ENCODE data around the gene COX17.

COX17 gene

GRCh38 chr3:119676771-119677640 is at the start of gene COX17:
Gene COX17 (minus strand): TSS chr3:119677406. CDS start chr3:119677310, 96 bp downstream.
- Mint-ChIP-seq H3K9me3 (no peaks in the 10 kb centered on the region), H3K4me1 (peaks cover 13 to 26% of the 10 kb centered on the region in 2 donors), H3K27ac (peak within 1 kb of the TSS; percentile 98), H3K27me3 (no peaks in the 10 kb centered on the region), H3K36me3 (peaks cover 16 to 34% of the 10 kb centered on the region in 2 donors), H3K4me3 (peak within 1 kb of the TSS; percentile 93 to 94)
- DNase-seq (peak; percentile 95), ATAC-seq (replicated peaks) (peak; percentile 90 to 92)

GRCh38 chr3:119726909-119727308 is 49.7 kb upstream of the COX17 start:
- no peaks in the 10 kb centered on the region for H3K4me1 Mint-ChIP-seq
- peaks cover 0 to 2% of the 10 kb centered on the region in 2 donors for H3K27me3 Mint-ChIP-seq
- no peak overlapping the region for H3K4me3 Mint-ChIP-seq
- ATAC-seq (replicated peaks): no peak
- H3K36me3 Mint-ChIP-seq: no peaks in the 10 kb centered on the region
- no peak overlapping the region for H3K27ac Mint-ChIP-seq
- no peak for DNase-seq
- no peaks in the 10 kb centered on the region for H3K9me3 Mint-ChIP-seq

- Mint-ChIP-seq H3K4me3 (no peak overlapping the region), H3K9me3 (no peaks in the 10 kb centered on the region), H3K27ac (no peak overlapping the region), H3K27me3 (peaks cover 0 to 7% of the 10 kb centered on the region in 2 donors), H3K4me1 (no peaks in the 10 kb centered on the region), H3K36me3 (no peaks in the 10 kb centered on the region)
- no peak for ATAC-seq (replicated peaks)
- DNase-seq: no peak
Measured at GRCh38 chr3:119723022-119723421, 45.8 kb upstream of the COX17 start.

GRCh38 chr3:119717520-119717919 is 40.3 kb upstream of the COX17 start:
- Mint-ChIP-seq H3K27ac (no peak overlapping the region), H3K9me3 (no peaks in the 10 kb centered on the region), H3K4me1 (no peaks in the 10 kb centered on the region), H3K27me3 (peaks cover 0 to 7% of the 10 kb centered on the region in 2 donors), H3K4me3 (no peak overlapping the region), H3K36me3 (no peaks in the 10 kb centered on the region)
- no peak for ATAC-seq (replicated peaks)
- no peak for DNase-seq

GRCh38 chr3:119716998-119717397 is 39.8 kb upstream of the COX17 start:
- no peak overlapping the region for H3K27ac Mint-ChIP-seq
- DNase-seq: no peak
- no peaks in the 10 kb centered on the region for H3K36me3 Mint-ChIP-seq

GRCh38 chr3:119715105-119715504 is 37.9 kb upstream of the COX17 start:
- Mint-ChIP-seq H3K4me3 (no peak overlapping the region), H3K27ac (no peak overlapping the region), H3K9me3 (no peaks in the 10 kb centered on the region), H3K4me1 (no peaks in the 10 kb centered on the region), H3K27me3 (no peaks in the 10 kb centered on the region), H3K36me3 (no peaks in the 10 kb centered on the region)
- ATAC-seq (replicated peaks) (no peak), DNase-seq (no peak)

More at GRCh38 chr3:119716998-119717397, 39.8 kb upstream of the COX17 start:
- Mint-ChIP-seq H3K4me1 (no peaks in the 10 kb centered on the region), H3K4me3 (no peak overlapping the region), H3K9me3 (no peaks in the 10 kb centered on the region), H3K27me3 (peaks cover 0 to 6% of the 10 kb centered on the region in 2 donors)
- ATAC-seq (replicated peaks): no peak

- peak overlapping the region; percentile 81 to 83 for H3K4me3 Mint-ChIP-seq
- DNase-seq: no peak
- no peak overlapping the region for H3K27ac Mint-ChIP-seq
- no peaks in the 10 kb centered on the region for H3K27me3 Mint-ChIP-seq
- ATAC-seq (replicated peaks): no peak
- H3K4me1 Mint-ChIP-seq: peaks cover 16 to 35% of the 10 kb centered on the region in 2 donors
- H3K9me3 Mint-ChIP-seq: peaks cover 7 to 10% of the 10 kb centered on the region in 2 donors
- H3K36me3 Mint-ChIP-seq: peaks cover 5 to 7% of the 10 kb centered on the region in 2 donors
Measured at GRCh38 chr3:119703820-119704531, 26.8 kb upstream of the COX17 start.

GRCh38 chr3:119702530-119703527 is 25.6 kb upstream of the COX17 start, which contains the start of gene CFAP91:
Gene CFAP91 (plus strand): TSS chr3:119703022. CDS start chr3:119703099, 77 bp downstream.
- Mint-ChIP-seq H3K4me3 (peak within 1 kb of the TSS; percentile 81 to 83), H3K9me3 (peaks cover 7 to 10% of the 10 kb centered on the region in 2 donors), H3K27ac (peak within 1 kb of the TSS; percentile 25), H3K36me3 (peaks cover 5 to 7% of the 10 kb centered on the region in 2 donors), H3K27me3 (no peaks in the 10 kb centered on the region), H3K4me1 (peaks cover 16 to 35% of the 10 kb centered on the region in 2 donors)
- DNase-seq (peak; percentile 87), ATAC-seq (replicated peaks) (peak; percentile 93 to 96)

GRCh38 chr3:119700920-119701734 is 23.9 kb upstream of the COX17 start:
- H3K9me3 Mint-ChIP-seq: peaks cover 7 to 10% of the 10 kb centered on the region in 2 donors
- H3K27me3 Mint-ChIP-seq: no peaks in the 10 kb centered on the region
- no peak for DNase-seq
- peaks cover 24 to 44% of the 10 kb centered on the region in 2 donors for H3K4me1 Mint-ChIP-seq
- ATAC-seq (replicated peaks): peak; percentile 1 to 8
- H3K36me3 Mint-ChIP-seq: peaks cover 5 to 7% of the 10 kb centered on the region in 2 donors
- peak overlapping the region; percentile 96 for H3K27ac Mint-ChIP-seq
- H3K4me3 Mint-ChIP-seq: peak overlapping the region; percentile 15 to 37

GRCh38 chr3:119700269-119700919 is 23.2 kb upstream of the COX17 start:
- peak; percentile 43 to 53 for ATAC-seq (replicated peaks)
- H3K4me1 Mint-ChIP-seq: peaks cover 24 to 44% of the 10 kb centered on the region in 2 donors
- DNase-seq: peak; percentile 75

GRCh38 chr3:119697394-119697793 is 20.2 kb upstream of the COX17 start:
- Mint-ChIP-seq H3K4me1 (peaks cover 22 to 29% of the 10 kb centered on the region in 2 donors), H3K9me3 (peaks cover 7 to 10% of the 10 kb centered on the region in 2 donors), H3K27me3 (peaks cover 9 to 12% of the 10 kb centered on the region in 2 donors), H3K36me3 (peaks cover 5 to 7% of the 10 kb centered on the region in 2 donors), H3K27ac (peak overlapping the region; percentile 85), H3K4me3 (no peak overlapping the region)
- ATAC-seq (replicated peaks) (peak; percentile 66 to 75), DNase-seq (peak; percentile 10)

More at GRCh38 chr3:119700269-119700919, 23.2 kb upstream of the COX17 start:
- Mint-ChIP-seq H3K27me3 (no peaks in the 10 kb centered on the region), H3K9me3 (peaks cover 7 to 10% of the 10 kb centered on the region in 2 donors), H3K4me3 (peak overlapping the region; percentile 15 to 37), H3K27ac (peak overlapping the region; percentile 96), H3K36me3 (peaks cover 5 to 7% of the 10 kb centered on the region in 2 donors)

GRCh38 chr3:119695480-119695879 is 18.3 kb upstream of the COX17 start:
- ATAC-seq (replicated peaks): no peak
- peaks cover 18 to 19% of the 10 kb centered on the region in 2 donors for H3K4me1 Mint-ChIP-seq
- H3K27me3 Mint-ChIP-seq: peaks cover 9 to 17% of the 10 kb centered on the region in 2 donors
- H3K9me3 Mint-ChIP-seq: peaks cover 0 to 5% of the 10 kb centered on the region in 2 donors
- DNase-seq: no peak
- H3K27ac Mint-ChIP-seq: no peak overlapping the region
- no peaks in the 10 kb centered on the region for H3K36me3 Mint-ChIP-seq
- H3K4me3 Mint-ChIP-seq: no peak overlapping the region
